Measurements from ENCODE around the gene B4GALT4. TPM values are rescaled to one million over a fixed set of nuclear protein-coding genes. Genes with fewer than 3 reads are reported as not detected.

The B4GALT4 gene
- total and polyA plus RNA-seq, 2 of the 8 experiments (the other 6 are each of a cell fraction or from before 2014, with no cell fraction given): 14.6 to 44.7 TPM

DNA sequence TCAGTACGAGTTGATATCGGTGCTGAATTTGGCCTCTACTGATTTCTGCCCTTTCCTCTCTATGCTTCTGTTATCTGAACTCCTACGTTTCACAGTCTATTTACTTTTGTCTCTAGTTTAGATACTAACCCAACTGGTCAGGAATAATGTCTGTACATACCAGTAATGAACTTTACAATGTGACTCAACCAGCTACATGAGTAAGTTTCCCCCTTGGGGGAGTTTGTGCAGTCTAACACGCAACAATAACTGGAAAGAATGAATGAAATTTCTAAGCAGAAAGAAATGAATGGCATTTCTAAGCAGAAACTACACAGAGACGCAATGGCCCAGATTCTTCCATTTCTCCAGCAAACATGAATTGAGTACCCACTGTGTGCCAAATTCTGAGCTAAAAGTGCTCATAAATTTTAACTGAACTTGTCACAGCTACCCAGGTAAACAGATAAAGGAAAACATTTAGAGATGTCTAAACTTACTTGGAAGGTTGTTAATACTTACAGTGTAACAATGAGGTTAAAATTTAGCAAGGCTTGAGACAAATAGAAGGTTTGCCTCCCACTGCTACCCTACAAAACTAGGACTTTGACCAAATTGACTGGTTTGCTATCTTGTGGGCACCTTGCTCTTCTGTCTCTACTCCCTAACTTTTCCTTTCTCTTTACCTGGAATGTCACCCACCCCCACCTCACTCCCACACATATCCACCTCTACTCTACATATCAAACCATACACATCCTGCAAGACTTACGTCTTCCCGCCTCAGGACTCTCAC is 55.7 kb downstream of the B4GALT4 start (continued):
- TF ChIP-seq RNF2 (IDR thresholded peaks at IDR 0.05; ENCODE audit: borderline replicate concordance, low read depth, low read length, missing control alignments, poor library complexity, severe bottlenecking): no peak
- no peak for TF ChIP-seq ASH2L (IDR thresholded peaks at IDR 0.05; ENCODE audit: low read length)
- TF ChIP-seq TCF12 (IDR thresholded peaks at IDR 0.05; ENCODE audit: low read depth, low read length): no peak
- TF ChIP-seq POU5F1 (IDR thresholded peaks at IDR 0.05; ENCODE audit: low read depth, low read length): no peak
- no peak for TF ChIP-seq USF2 (IDR thresholded peaks at IDR 0.05; ENCODE audit: low read length)
- no peak for TF ChIP-seq SUZ12 (IDR thresholded peaks at IDR 0.05; ENCODE audit: low read length)
